M059J (cell line): Measurements from ENCODE around the gene NSF. TPM values are rescaled to one million over a fixed set of nuclear protein-coding genes. Genes with fewer than 3 reads are reported as not detected.

Source experiments
- DNase-seq: peaks from one replicate; pipeline ENCODE4 v3.0.0-alpha.2; 2012; ENCODE audit warnings: low read depth
- total RNA-seq: library from RNA; depleted of rRNA; stranded (reverse); fragments of >200 nt; shearing (Covaris generic); gene quantifications from 2 replicates; pipeline ENCODE4 v1.2.3, GENCODE V29; 2014

Gene NSF
- total RNA-seq, 1 experiment from 2014 or later, result 76.7 TPM

- no peak for DNase-seq
These were observed 127.5 kb downstream of the NSF start for GRCh38 chr17:46717999-46718398.

GRCh38 chr17:46719891-46720290, 129.4 kb downstream of the NSF start:
- no peak for DNase-seq

GRCh38 chr17:46720408-46720807, 129.9 kb downstream of the NSF start:
- no peak for DNase-seq

GRCh38 chr17:46722662-46723285, 132.3 kb downstream of the NSF start:
- DNase-seq, result peak; percentile 25

- DNase-seq, result no peak
These were observed 135.7 kb downstream of the NSF start for GRCh38 chr17:46726206-46726605.

- peak; percentile 83 for DNase-seq
These were observed 137.3 kb downstream of the NSF start for GRCh38 chr17:46727572-46728348.

- DNase-seq, result no peak
These were observed 139.6 kb downstream of the NSF start for GRCh38 chr17:46730026-46730425.

- no peak for DNase-seq
These were observed 140.2 kb downstream of the NSF start for GRCh38 chr17:46730679-46731078.

- no peak for DNase-seq
These were observed 141.7 kb downstream of the NSF start for GRCh38 chr17:46732160-46732559.

GRCh38 chr17:46732754-46733398, 142.4 kb downstream of the NSF start:
- DNase-seq, result no peak

GRCh38 chr17:46733837-46734475, 143.5 kb downstream of the NSF start:
- peak; percentile 75 for DNase-seq

- DNase-seq, result no peak
These were observed 145.6 kb downstream of the NSF start for GRCh38 chr17:46736100-46736499.

GRCh38 chr17:46737326-46737725, 146.9 kb downstream of the NSF start:
- DNase-seq, result no peak

- DNase-seq, result no peak
These were observed 148.1 kb downstream of the NSF start for GRCh38 chr17:46738544-46738943.

- DNase-seq, result no peak
These were observed 149.5 kb downstream of the NSF start for GRCh38 chr17:46739982-46740381.

GRCh38 chr17:46741122-46741730, 150.8 kb downstream of the NSF start:
- DNase-seq, result peak; percentile 29

- DNase-seq, result peak; percentile 97
These were observed 152.2 kb downstream of the NSF start for GRCh38 chr17:46742565-46743270.

- no peak for DNase-seq
These were observed 154.0 kb downstream of the NSF start for GRCh38 chr17:46744441-46744840.

GRCh38 chr17:46745376-46745775, 154.9 kb downstream of the NSF start:
- DNase-seq, result no peak

- DNase-seq, result no peak
These were observed 161.0 kb downstream of the NSF start for GRCh38 chr17:46751425-46751824.

GRCh38 chr17:46753776-46754175, 163.3 kb downstream of the NSF start:
- DNase-seq, result no peak
